ENCODE data around the gene RBM43. TPM values are rescaled to one million over a fixed set of nuclear protein-coding genes. Genes with fewer than 3 reads are reported as not detected.

The RBM43 gene
- total RNA-seq, 2 donors from 2014 or later, result 6.2 to 6.4 TPM

- no peaks in the 10 kb centered on the region for H3K36me3 ChIP-seq
- DNase-seq (ENCODE audit: low spot score), result no peak
Measured at GRCh38 chr2:151269798-151270568, 8.3 kb upstream of the RBM43 start.

GRCh38 chr2:151268085-151268484 is 6.4 kb upstream of the RBM43 start:
- intact Hi-C loops (cut with DNase I), result loop anchor here (10.0 kb wide), 1 partner anchor 147 kb away; no protein-coding TSS in a partner anchor
- no peaks in the 10 kb centered on the region for H3K36me3 ChIP-seq

More at GRCh38 chr2:151269798-151270568, 8.3 kb upstream of the RBM43 start:
- H3K4me1 ChIP-seq (replicated peaks), result no peaks in the 10 kb centered on the region
- H3K27me3 ChIP-seq (replicated peaks; ENCODE audit: insufficient read depth), result no peaks in the 10 kb centered on the region
- no peaks in the 10 kb centered on the region for H3K9me3 ChIP-seq
- WGBS, result 57% methylated on average over 3 of the region's 3 CpGs
- H3K4me3 ChIP-seq, result no peak overlapping the region
- no peak overlapping the region for H3K27ac ChIP-seq
- TF ChIP-seq POLR2A (IDR thresholded peaks at IDR 0.05), result no peak
- no peak for TF ChIP-seq POLR2AphosphoS5 (IDR thresholded peaks at IDR 0.05)
- TF ChIP-seq, protein P1, sequence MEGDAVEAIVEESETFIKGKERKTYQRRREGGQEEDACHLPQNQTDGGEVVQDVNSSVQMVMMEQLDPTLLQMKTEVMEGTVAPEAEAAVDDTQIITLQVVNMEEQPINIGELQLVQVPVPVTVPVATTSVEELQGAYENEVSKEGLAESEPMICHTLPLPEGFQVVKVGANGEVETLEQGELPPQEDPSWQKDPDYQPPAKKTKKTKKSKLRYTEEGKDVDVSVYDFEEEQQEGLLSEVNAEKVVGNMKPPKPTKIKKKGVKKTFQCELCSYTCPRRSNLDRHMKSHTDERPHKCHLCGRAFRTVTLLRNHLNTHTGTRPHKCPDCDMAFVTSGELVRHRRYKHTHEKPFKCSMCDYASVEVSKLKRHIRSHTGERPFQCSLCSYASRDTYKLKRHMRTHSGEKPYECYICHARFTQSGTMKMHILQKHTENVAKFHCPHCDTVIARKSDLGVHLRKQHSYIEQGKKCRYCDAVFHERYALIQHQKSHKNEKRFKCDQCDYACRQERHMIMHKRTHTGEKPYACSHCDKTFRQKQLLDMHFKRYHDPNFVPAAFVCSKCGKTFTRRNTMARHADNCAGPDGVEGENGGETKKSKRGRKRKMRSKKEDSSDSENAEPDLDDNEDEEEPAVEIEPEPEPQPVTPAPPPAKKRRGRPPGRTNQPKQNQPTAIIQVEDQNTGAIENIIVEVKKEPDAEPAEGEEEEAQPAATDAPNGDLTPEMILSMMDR (IDR thresholded peaks at IDR 0.05), result no peak
- intact Hi-C loops (cut with DNase I), result loop anchor here (10.0 kb wide), 1 partner anchor 145 kb away; no protein-coding TSS in a partner anchor

GRCh38 chr2:151267537-151267936 is 5.9 kb upstream of the RBM43 start:
- H3K36me3 ChIP-seq, result no peaks in the 10 kb centered on the region
- no peak overlapping the region for H3K27ac ChIP-seq
- no peak overlapping the region for H3K4me3 ChIP-seq
- TF ChIP-seq POLR2AphosphoS5 (IDR thresholded peaks at IDR 0.05) (no peak), POLR2A (IDR thresholded peaks at IDR 0.05) (no peak)
- TF ChIP-seq, protein P1 (IDR thresholded peaks at IDR 0.05), result no peak
- intact Hi-C loops (cut with DNase I), result loop anchor here (10.0 kb wide), 1 partner anchor 147 kb away; no protein-coding TSS in a partner anchor
- 98% methylated on average over 5 of the region's 5 CpGs for WGBS
- DNase-seq (ENCODE audit: low spot score), result no peak
- H3K4me1 ChIP-seq (replicated peaks), result no peaks in the 10 kb centered on the region
- no peaks in the 10 kb centered on the region for H3K9me3 ChIP-seq
- no peaks in the 10 kb centered on the region for H3K27me3 ChIP-seq (replicated peaks; ENCODE audit: insufficient read depth)

More at GRCh38 chr2:151268085-151268484, 6.4 kb upstream of the RBM43 start:
- Histone ChIP-seq H3K4me1 (replicated peaks) (no peaks in the 10 kb centered on the region), H3K27ac (no peak overlapping the region), H3K9me3 (no peaks in the 10 kb centered on the region), H3K27me3 (replicated peaks; ENCODE audit: insufficient read depth) (no peaks in the 10 kb centered on the region), H3K4me3 (no peak overlapping the region)
- TF ChIP-seq, protein P1 (IDR thresholded peaks at IDR 0.05), result no peak
- TF ChIP-seq POLR2A (IDR thresholded peaks at IDR 0.05) (no peak), POLR2AphosphoS5 (IDR thresholded peaks at IDR 0.05) (no peak)
- DNase-seq (ENCODE audit: low spot score), result no peak

DNA sequence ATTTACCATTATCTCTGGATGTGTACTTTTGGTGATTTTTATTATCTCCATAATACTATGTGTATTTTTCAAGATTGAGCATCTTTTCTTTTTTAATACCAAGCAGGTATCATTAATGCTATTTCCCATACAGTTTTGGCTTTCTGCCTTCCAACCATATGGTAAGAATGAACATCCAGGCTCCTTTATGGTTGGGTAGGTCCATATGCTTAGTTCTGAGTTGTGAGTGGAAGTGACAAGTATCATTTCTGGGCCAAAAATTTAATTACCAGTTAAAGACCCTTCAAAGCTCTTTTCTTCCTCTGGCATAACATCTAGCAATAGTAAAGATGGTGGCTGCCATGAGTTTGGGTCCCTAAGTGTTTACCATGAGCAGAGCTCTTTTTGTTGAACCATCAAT is 4.3 kb upstream of the RBM43 start:
- Histone ChIP-seq H3K4me1 (replicated peaks) (no peaks in the 10 kb centered on the region), H3K36me3 (no peaks in the 10 kb centered on the region), H3K9me3 (no peaks in the 10 kb centered on the region), H3K4me3 (no peak overlapping the region), H3K27ac (no peak overlapping the region), H3K27me3 (replicated peaks; ENCODE audit: insufficient read depth) (no peaks in the 10 kb centered on the region)
- TF ChIP-seq, protein P1 (IDR thresholded peaks at IDR 0.05), result no peak
- no peak for TF ChIP-seq POLR2A (IDR thresholded peaks at IDR 0.05)
- TF ChIP-seq POLR2AphosphoS5 (IDR thresholded peaks at IDR 0.05), result no peak
- DNase-seq (ENCODE audit: low spot score), result no peak
- intact Hi-C loops (cut with DNase I), result loop anchor here (10.0 kb wide), 1 partner anchor 149 kb away; no protein-coding TSS in a partner anchor
